Uterus (tissue), 4 donors: ENCODE data around the gene SYCE1. TPM values are rescaled to one million over a fixed set of nuclear protein-coding genes. Genes with fewer than 3 reads are reported as not detected.

ENCODE experiments used
- DNase-seq, 2 donors: peaks; one replicate each; pipeline ENCODE4 v3.0.0-alpha.2; 2019 to 2020
- H3K27ac ChIP-seq, 2 donors: fragments of 200-600 bp; sonication (generic); 1 replicate in 1 of 2; 2 replicates in 1 of 2; pipeline ENCODE4 v1.5.1; 2016 to 2018
- H3K27me3 ChIP-seq, 2 donors: fragments of 200-600 bp; sonication (generic); one replicate each; pipeline ENCODE4 v1.5.1; 2018 to 2019; ENCODE audit warnings: control low read depth in 1 of 2
- H3K36me3 ChIP-seq, 2 donors: fragments of 200-600 bp; sonication (generic); one replicate each; pipeline ENCODE4 v1.5.1; 2019; ENCODE audit warnings: control low read depth in 1 of 2
- H3K4me1 ChIP-seq, 2 donors: fragments of 200-600 bp; sonication (generic); one replicate each; pipeline ENCODE4 v1.5.1; 2018 to 2019; ENCODE audit warnings: control low read depth in 1 of 2
- H3K4me3 ChIP-seq, 2 donors: fragments of 200-600 bp; sonication (generic); 1 replicate in 1 of 2; 2 replicates in 1 of 2; pipeline ENCODE4 v1.5.1; 2018 to 2019; ENCODE audit warnings: mild to moderate bottlenecking in 1 of 2
- H3K9me3 ChIP-seq, 2 donors: fragments of 200-600 bp; sonication (generic); one replicate each; pipeline ENCODE4 v1.5.1; 2019; ENCODE audit warnings: control low read depth in 1 of 2
- POLR2A ChIP-seq, 2 donors: fragments of 450-650 bp; IDR thresholded peaks; one replicate each; pipeline ENCODE4 v1.6.1; 2016; ENCODE audit warnings: antibody characterized with exemption in 2 of 2, mild to moderate bottlenecking in 1 of 2, moderate library complexity in 1 of 2
- intact Hi-C: fragments of 100-400 bp; cut with DNase I; formaldehyde crosslinking; loops from one replicate; pipeline ENCODE4 v1.15.1; 2023; ENCODE audit warnings: low total_unique reads
- total RNA-seq, 4 donors: library from RNA; depleted of rRNA in 3 of 4; stranded (reverse); fragments of >200 nt in 3 of 4; gene quantifications; one replicate each; pipeline versions ENCODE4 v1.1.0 to v1.2.4, GENCODE V29; 2014 to 2023
- TF ChIP-seq, protein P1 (sequence below), 4 experiments: fragments of 200-600 bp in 2 of 4; fragments of 450-650 bp in 2 of 4; sonication (generic) in 2 of 4; IDR thresholded peaks; one replicate each; pipeline ENCODE4 v1.5.1; 2016 to 2019; ENCODE audit warnings: antibody characterized with exemption in 4 of 4, mild to moderate bottlenecking in 2 of 4, moderate library complexity in 1 of 4
- donor health status: DM: yes; HTN: yes; CAD: no.

Gene SYCE1
- total RNA-seq, 4 donors from 2014 or later = 1.0 TPM; not detected in 3

DNA sequence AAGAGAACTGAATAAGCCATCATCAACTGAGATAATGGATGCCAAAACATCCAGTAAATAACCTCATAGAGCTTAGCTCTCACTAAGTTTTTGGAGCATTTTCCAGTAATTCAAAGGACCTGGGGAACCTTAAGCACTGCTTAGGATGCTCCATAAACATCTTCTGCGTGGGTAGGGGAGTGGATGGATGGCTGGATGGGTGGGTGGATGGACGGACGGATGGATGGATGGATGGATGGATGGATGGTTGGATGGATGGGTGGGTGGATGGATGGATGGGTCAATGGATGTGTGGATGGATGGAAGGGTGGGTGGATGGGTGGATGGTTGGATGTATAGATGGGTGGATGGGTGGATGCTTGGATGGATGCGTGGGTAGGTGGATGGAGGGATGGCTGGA is 29.2 kb downstream of the SYCE1 start:
- H3K9me3 ChIP-seq = no peaks in the 10 kb centered on the region
- TF ChIP-seq POLR2A (IDR thresholded peaks at IDR 0.05) = no peak
- TF ChIP-seq, protein P1, sequence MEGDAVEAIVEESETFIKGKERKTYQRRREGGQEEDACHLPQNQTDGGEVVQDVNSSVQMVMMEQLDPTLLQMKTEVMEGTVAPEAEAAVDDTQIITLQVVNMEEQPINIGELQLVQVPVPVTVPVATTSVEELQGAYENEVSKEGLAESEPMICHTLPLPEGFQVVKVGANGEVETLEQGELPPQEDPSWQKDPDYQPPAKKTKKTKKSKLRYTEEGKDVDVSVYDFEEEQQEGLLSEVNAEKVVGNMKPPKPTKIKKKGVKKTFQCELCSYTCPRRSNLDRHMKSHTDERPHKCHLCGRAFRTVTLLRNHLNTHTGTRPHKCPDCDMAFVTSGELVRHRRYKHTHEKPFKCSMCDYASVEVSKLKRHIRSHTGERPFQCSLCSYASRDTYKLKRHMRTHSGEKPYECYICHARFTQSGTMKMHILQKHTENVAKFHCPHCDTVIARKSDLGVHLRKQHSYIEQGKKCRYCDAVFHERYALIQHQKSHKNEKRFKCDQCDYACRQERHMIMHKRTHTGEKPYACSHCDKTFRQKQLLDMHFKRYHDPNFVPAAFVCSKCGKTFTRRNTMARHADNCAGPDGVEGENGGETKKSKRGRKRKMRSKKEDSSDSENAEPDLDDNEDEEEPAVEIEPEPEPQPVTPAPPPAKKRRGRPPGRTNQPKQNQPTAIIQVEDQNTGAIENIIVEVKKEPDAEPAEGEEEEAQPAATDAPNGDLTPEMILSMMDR (IDR thresholded peaks at IDR 0.05) = no peak
- no peak for DNase-seq
- no peaks in the 10 kb centered on the region for H3K36me3 ChIP-seq
- intact Hi-C loops = no loop called here
- no peak overlapping the region for H3K27ac ChIP-seq
- no peaks in the 10 kb centered on the region for H3K4me1 ChIP-seq
- no peak overlapping the region for H3K4me3 ChIP-seq
- H3K27me3 ChIP-seq = no peaks in the 10 kb centered on the region

DNA sequence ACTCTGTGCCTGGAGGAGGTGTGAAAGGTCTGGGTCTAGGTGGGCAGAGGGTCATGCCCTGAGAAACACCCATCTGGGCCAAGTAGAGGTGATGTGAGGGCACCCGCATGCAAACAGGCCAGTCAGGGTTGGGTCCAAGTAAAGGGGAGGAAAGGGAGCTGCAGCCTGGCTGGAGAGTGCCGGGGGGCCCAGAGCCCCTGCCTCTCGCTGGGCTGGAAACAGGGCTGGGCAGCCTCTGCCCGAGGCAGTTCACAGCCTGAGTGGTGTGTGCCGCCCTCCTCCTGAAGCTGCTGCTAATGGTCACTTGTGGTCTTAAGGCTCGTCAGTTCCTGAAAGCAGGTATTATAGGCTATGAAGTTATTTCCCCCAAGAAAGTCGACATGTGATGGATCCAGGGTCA is 31.0 kb downstream of the SYCE1 start:
- intact Hi-C loops = no loop called here
- Histone ChIP-seq H3K4me3 (no peak overlapping the region), H3K27me3 (no peaks in the 10 kb centered on the region), H3K9me3 (no peaks in the 10 kb centered on the region), H3K27ac (no peak overlapping the region), H3K36me3 (no peaks in the 10 kb centered on the region), H3K4me1 (no peaks in the 10 kb centered on the region)
- no peak for DNase-seq
- TF ChIP-seq, protein P1 (IDR thresholded peaks at IDR 0.05) = no peak

DNA sequence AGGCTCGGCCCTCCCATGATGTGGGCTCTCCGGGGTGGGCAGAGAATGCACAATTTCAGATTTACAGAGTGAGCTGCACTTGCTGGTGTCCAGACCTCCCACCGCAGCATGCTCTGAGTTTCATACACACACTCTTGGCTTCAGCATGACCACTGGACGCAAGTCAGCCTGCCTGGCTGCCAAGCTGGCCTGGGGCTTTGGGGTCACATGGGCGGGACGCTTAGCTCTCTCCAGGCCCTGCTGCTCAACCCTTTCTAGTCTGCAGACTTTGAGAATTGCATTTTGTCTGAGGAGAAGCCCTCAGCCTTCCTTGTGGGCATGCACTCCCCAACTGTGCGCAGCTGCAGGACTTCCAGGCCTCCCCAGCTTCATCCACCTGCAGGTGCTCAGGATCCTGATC is 32.5 kb downstream of the SYCE1 start:
- H3K4me3 ChIP-seq = no peak overlapping the region
- no peaks in the 10 kb centered on the region for H3K4me1 ChIP-seq
- peaks cover 0 to 6% of the 10 kb centered on the region in 2 donors for H3K27me3 ChIP-seq
- H3K27ac ChIP-seq = no peak overlapping the region
- DNase-seq = no peak
- TF ChIP-seq, protein P1 (IDR thresholded peaks at IDR 0.05) = no peak
- no peak for TF ChIP-seq POLR2A (IDR thresholded peaks at IDR 0.05)
- no peaks in the 10 kb centered on the region for H3K9me3 ChIP-seq
- no peaks in the 10 kb centered on the region for H3K36me3 ChIP-seq
- intact Hi-C loops = no loop called here

DNA sequence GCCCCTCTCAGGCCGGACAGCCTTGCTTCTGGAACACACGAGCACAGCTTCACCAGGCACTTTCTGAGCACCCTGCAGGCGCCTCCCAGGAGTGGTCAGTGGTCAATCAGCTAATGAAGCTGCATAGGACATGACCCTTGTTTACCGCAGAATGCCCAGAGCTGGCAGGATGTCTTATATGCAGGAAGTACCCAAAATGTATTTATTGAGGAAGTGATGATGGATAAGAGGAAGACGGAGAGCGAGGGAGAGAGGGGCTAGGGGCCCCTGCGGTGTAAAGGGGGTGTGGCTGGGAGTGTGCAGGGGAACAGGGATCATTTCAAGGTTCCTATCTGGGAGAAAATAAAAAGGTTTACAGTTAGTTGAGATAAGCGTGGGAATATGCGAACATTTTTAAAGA is 34.9 kb downstream of the SYCE1 start:
- TF ChIP-seq, protein P1 (IDR thresholded peaks at IDR 0.05) = no peak
- TF ChIP-seq POLR2A (IDR thresholded peaks at IDR 0.05) = no peak
- no peak for DNase-seq
- intact Hi-C loops = no loop called here
- H3K27ac ChIP-seq = no peak overlapping the region
- no peak overlapping the region for H3K4me3 ChIP-seq
- H3K9me3 ChIP-seq = no peaks in the 10 kb centered on the region
- H3K36me3 ChIP-seq = no peaks in the 10 kb centered on the region
- peaks cover 0 to 6% of the 10 kb centered on the region in 2 donors for H3K27me3 ChIP-seq
- no peaks in the 10 kb centered on the region for H3K4me1 ChIP-seq

DNA sequence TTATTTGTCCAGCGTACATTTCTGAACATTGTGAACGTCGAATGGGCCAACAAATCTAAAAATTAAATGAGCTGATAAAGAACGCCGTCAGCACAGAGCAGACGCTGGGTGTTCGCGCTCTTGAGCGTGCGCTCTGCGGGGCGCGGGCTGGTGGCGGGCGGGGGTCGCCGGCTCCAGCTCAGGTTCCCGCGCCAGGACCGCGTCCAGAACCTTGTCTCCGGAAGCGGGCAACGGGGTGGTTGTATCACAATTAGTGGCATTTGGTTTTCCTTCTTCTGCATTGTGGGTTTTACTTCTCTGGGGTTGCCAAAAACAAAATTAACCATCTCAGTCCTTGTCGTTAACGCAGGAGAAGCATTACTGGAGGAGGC is 35.8 kb downstream of the SYCE1 start:
- TF ChIP-seq, protein P1 (IDR thresholded peaks at IDR 0.05) = no peak
- TF ChIP-seq POLR2A (IDR thresholded peaks at IDR 0.05) = no peak
- Histone ChIP-seq H3K27me3 (peaks cover 0 to 6% of the 10 kb centered on the region in 2 donors), H3K4me1 (no peaks in the 10 kb centered on the region), H3K36me3 (no peaks in the 10 kb centered on the region), H3K27ac (no peak overlapping the region), H3K4me3 (no peak overlapping the region), H3K9me3 (no peaks in the 10 kb centered on the region)
- no peak for DNase-seq
- intact Hi-C loops = no loop called here
